TTC549 (cell line): ENCODE data around the gene CKLF.
"Not testable (repeated sequence)": the region's sequence is repeated elsewhere in the genome, so short reads cannot be mapped to it uniquely, and the experiment has no call there.

Source experiments
- FAIRE-seq: peaks from 2 replicates; lab custom pipeline; 2012; peaks lifted over from hg19 to GRCh38; lab: Jason Lieb, UNC

Gene CKLF

GRCh38 chr16:66543541-66543940 lies 8.8 kb upstream of the CKLF start:
- FAIRE-seq: no peak

- no peak for FAIRE-seq
Measured at GRCh38 chr16:66544016-66544757, 8.2 kb upstream of the CKLF start.

- FAIRE-seq: no peak
Measured at GRCh38 chr16:66547101-66547989, 5.0 kb upstream of the CKLF start.

GRCh38 chr16:66548068-66548467 lies 4.3 kb upstream of the CKLF start:
- FAIRE-seq: no peak

GRCh38 chr16:66548868-66549267 lies 3.5 kb upstream of the CKLF start:
- no peak for FAIRE-seq

GRCh38 chr16:66549284-66550131 lies 2.9 kb upstream of the CKLF start, which contains the start of gene TK2:
TK2 (minus strand) TSS chr16:66550122; CDS start chr16:66550061, 61 bp downstream.
- no peak for FAIRE-seq

- FAIRE-seq: no peak
Measured at GRCh38 chr16:66551348-66551759, 1.0 kb upstream of the CKLF start.

- no peak for FAIRE-seq
Measured at GRCh38 chr16:66551788-66552285, 539 bp upstream of the CKLF start.

- FAIRE-seq: no peak
Measured at GRCh38 chr16:66553223-66553622, 847 bp downstream of the CKLF start.

- no peak for FAIRE-seq
Measured at GRCh38 chr16:66554021-66554420, 1.6 kb downstream of the CKLF start.

- no peak for FAIRE-seq
Measured at GRCh38 chr16:66554495-66554894, 2.1 kb downstream of the CKLF start.

GRCh38 chr16:66560107-66560506 lies 7.7 kb downstream of the CKLF start:
- FAIRE-seq: no peak

- FAIRE-seq: no peak
Measured at GRCh38 chr16:66561381-66562080, 9.2 kb downstream of the CKLF start.

GRCh38 chr16:66562409-66562808 lies 10.0 kb downstream of the CKLF start:
- no peak for FAIRE-seq

- no peak for FAIRE-seq
Measured at GRCh38 chr16:66562986-66563385, 10.6 kb downstream of the CKLF start.

GRCh38 chr16:66563574-66564334 lies 11.4 kb downstream of the CKLF start:
- no peak for FAIRE-seq

GRCh38 chr16:66566051-66566901 lies 13.9 kb downstream of the CKLF start, which contains the start of gene CMTM1:
CMTM1 (plus strand) TSS chr16:66566439; CDS start chr16:66566514, 75 bp downstream.
- no peak for FAIRE-seq

GRCh38 chr16:66567270-66567669 lies 14.9 kb downstream of the CKLF start:
- FAIRE-seq: not testable (repeated sequence)

GRCh38 chr16:66568355-66568754 lies 16.0 kb downstream of the CKLF start:
- no peak for FAIRE-seq

- no peak for FAIRE-seq
Measured at GRCh38 chr16:66569131-66569530, 16.8 kb downstream of the CKLF start.
